ENCODE results near the gene RPF1. TPM values are rescaled to one million over a fixed set of nuclear protein-coding genes. Genes with fewer than 3 reads are reported as not detected.

The RPF1 gene
- 30.1 TPM for total RNA-seq
- long read RNA-seq, transcript RPF1-201 (9 exons, 1,385 nt): major isoform, 21 of 23 reads
- long read RNA-seq, partial matches to known transcripts: 1 of 23 reads
- long read RNA-seq, other reads (novel, unspliced or antisense): 1 of 23 reads

GRCh38 chr1:84478876-84479868 lies at the start of gene RPF1:
RPF1 (plus strand) TSS chr1:84479266; CDS start chr1:84479282, 16 bp downstream.
- peaks cover 16% of the 10 kb centered on the region for H3K36me3 ChIP-seq
- TF ChIP-seq CTCF (IDR thresholded peaks at IDR 0.05): no peak
- H3K4me3 ChIP-seq: peak within 1 kb of the TSS; percentile 66
- peak; percentile 97 for ATAC-seq
- H3K9me3 ChIP-seq: no peaks in the 10 kb centered on the region
- peak; percentile 89 for DNase-seq
- peaks cover 26% of the 10 kb centered on the region for H3K4me1 ChIP-seq
- intact Hi-C loops (cut with DNase I): no loop called here
- peaks cover 30% of the 10 kb centered on the region for H3K27me3 ChIP-seq
- H3K27ac ChIP-seq: peak within 1 kb of the TSS; percentile 87

- H3K9me3 ChIP-seq: peaks cover 6% of the 10 kb centered on the region
- no peaks in the 10 kb centered on the region for H3K36me3 ChIP-seq
- no peak overlapping the region for H3K27ac ChIP-seq
- DNase-seq (no peak), ATAC-seq (peak; percentile 65)
- intact Hi-C loops (cut with DNase I): loop anchor here (10.0 kb wide), 1 partner anchor 296 kb away; no protein-coding TSS in a partner anchor
- TF ChIP-seq CTCF (IDR thresholded peaks at IDR 0.05): no peak
- H3K27me3 ChIP-seq: no peaks in the 10 kb centered on the region
- no peaks in the 10 kb centered on the region for H3K4me1 ChIP-seq
- H3K4me3 ChIP-seq: no peak overlapping the region
Measured at GRCh38 chr1:84430546-84430945, 48.5 kb upstream of the RPF1 start.

- DNase-seq (no peak), ATAC-seq (peak; percentile 82)
- peaks cover 6% of the 10 kb centered on the region for H3K4me1 ChIP-seq
- H3K36me3 ChIP-seq: no peaks in the 10 kb centered on the region
- intact Hi-C loops (cut with DNase I): loop anchor here (10.0 kb wide), 1 partner anchor 299 kb away; no protein-coding TSS in a partner anchor
- TF ChIP-seq CTCF (IDR thresholded peaks at IDR 0.05): peak; percentile 77
- H3K27ac ChIP-seq: no peak overlapping the region
- H3K27me3 ChIP-seq: no peaks in the 10 kb centered on the region
- H3K4me3 ChIP-seq: peak overlapping the region; percentile 19
- peaks cover 6% of the 10 kb centered on the region for H3K9me3 ChIP-seq
Measured at GRCh38 chr1:84433258-84434080, 45.6 kb upstream of the RPF1 start.

- H3K27me3 ChIP-seq: no peaks in the 10 kb centered on the region
- peaks cover 6% of the 10 kb centered on the region for H3K9me3 ChIP-seq
- DNase-seq (no peak), ATAC-seq (no peak)
- peak; percentile 3 for TF ChIP-seq CTCF (IDR thresholded peaks at IDR 0.05)
- H3K4me1 ChIP-seq: peaks cover 6% of the 10 kb centered on the region
- no peak overlapping the region for H3K4me3 ChIP-seq
- no peaks in the 10 kb centered on the region for H3K36me3 ChIP-seq
- H3K27ac ChIP-seq: no peak overlapping the region
- intact Hi-C loops (cut with DNase I): loop anchor here (10.0 kb wide), 1 partner anchor 299 kb away; no protein-coding TSS in a partner anchor
Measured at GRCh38 chr1:84434081-84434769, 44.8 kb upstream of the RPF1 start.
